HG03159 (cell line): ENCODE measurements around the gene ARMH4.

Source experiments
- ATAC-seq: cut with Tn5 transposase; IDR thresholded peaks from one replicate; pipeline ENCODE4 v1.9.1; 2021; ENCODE audit warnings: mild to moderate bottlenecking, moderate library complexity; ENCODE audit not compliant: unreplicated experiment

ARMH4 gene, protein sequence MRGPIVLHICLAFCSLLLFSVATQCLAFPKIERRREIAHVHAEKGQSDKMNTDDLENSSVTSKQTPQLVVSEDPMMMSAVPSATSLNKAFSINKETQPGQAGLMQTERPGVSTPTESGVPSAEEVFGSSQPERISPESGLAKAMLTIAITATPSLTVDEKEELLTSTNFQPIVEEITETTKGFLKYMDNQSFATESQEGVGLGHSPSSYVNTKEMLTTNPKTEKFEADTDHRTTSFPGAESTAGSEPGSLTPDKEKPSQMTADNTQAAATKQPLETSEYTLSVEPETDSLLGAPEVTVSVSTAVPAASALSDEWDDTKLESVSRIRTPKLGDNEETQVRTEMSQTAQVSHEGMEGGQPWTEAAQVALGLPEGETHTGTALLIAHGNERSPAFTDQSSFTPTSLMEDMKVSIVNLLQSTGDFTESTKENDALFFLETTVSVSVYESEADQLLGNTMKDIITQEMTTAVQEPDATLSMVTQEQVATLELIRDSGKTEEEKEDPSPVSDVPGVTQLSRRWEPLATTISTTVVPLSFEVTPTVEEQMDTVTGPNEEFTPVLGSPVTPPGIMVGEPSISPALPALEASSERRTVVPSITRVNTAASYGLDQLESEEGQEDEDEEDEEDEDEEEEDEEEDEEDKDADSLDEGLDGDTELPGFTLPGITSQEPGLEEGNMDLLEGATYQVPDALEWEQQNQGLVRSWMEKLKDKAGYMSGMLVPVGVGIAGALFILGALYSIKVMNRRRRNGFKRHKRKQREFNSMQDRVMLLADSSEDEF

DNA sequence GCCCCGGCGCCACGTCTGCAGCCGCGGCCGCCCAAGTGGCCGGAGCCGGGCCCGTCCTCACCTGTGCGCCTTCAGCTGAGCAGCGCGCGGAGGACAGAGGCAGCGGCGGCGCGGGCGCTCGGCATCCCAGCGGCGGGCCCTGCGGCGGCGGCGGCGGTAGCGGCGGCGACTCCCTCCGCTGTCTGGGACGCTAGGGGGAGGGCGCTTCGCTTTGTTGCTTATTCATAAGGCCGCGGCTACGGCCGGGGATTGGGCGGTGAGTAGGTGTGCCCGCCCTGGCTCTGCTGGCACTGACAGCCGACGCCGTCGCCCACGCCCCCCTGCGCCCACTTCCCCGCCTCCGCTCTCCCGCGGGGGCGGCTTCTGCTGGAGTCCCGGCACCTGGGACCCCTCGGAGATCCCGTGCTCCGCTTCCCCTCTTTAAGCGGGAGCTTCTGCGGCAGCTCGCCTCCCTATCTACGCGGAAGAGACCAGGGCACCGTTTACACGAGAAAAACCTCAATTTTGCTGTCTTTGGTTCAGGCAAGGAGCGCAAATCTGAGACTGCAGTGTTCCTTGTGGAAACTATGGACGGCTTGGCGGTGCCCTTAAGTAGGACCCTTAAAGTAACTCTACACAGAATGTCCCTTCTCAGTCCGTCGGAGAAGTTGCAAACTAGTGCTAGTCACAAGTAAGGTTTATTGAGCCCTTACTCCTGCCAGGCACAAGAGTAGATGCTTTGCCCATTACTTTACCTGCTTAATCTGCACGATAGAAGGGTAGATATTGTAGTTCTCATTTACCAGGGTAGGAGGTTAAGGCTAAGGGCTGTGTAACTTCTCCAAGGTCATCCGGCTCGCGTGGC lies at the start of gene ARMH4:
TSS of gene ARMH4 (minus strand) at position 200 of the 844 bp plus-strand sequence. CDS start 12,855 bp downstream, outside the sequence.
- peak; percentile 96 for ATAC-seq

DNA sequence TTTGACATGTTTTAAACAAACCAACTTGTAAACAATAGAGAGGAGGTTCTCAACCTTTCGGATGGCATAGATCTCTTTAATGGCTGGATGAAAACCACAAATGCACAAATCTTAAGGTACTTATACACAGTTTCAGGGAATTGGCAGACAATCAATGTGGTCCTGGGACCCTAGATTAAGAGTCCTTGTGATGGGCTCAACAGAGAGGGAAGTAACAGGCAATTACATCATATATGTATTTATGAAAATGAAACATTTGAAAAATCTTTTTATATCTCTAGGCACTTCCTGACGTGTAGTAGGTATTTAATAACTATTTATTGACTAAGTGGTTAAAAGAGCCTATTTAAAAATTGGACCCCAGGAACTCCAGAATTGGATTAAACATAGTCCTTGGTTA lies 48.8 kb upstream of the ARMH4 start:
- ATAC-seq: no peak

DNA sequence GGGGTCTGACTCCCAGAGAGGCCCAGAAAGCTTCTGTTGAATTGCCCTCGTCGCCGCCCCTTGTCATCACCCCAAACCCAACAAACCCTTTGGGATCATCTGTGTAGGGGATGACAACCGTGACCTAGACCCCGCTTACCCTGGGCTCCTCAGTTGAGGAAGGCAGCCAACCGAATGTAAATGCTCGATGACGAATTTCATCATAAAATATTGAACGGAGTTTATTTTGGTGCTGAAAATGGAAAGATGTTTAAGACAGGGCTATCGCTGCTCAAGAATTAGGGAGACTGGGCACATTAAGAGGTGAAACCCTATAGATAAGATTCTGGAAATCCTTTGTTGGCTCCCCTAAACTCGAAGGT lies 48.4 kb upstream of the ARMH4 start:
- ATAC-seq: peak; percentile 19

DNA sequence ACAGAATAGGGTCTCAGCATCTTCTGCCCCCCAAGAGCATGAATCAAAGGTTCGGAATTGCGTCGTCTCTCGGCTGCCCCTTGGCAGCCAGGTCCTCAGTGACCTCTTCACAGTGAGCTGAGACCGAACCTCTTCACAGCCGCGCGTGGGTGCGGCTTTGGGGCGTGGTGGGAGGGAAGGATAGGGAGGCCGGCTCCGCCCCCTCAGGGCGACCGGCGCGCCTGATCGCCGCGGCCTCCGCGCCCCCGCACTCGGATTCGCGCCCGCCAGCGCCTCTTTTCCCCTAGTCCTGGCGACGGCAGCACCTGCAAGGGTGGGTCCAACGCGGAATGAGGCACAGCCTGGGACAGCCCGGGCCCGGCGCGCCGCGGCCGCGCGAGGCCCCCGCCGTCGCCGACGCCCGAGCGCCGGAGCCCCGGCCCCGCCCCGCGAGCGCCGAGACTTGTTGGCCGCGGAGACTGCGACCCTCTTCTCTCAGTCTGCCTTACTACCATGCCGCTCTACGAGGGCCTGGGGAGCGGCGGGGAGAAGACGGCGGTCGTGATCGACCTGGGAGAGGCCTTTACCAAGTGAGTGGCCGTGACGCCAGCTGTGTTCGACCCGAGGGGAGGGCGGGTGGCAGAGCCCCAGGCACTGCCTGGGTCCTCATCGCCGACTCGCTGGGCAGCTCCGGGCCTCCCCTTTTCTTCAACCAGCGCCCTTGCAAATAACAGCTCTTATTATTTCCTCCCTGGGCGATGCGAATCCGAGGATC lies 47.9 kb upstream of the ARMH4 start, which contains the start of gene ACTR10:
TSS of gene ACTR10 (plus strand) at position 424 of the 754 bp plus-strand sequence. CDS start at position 493, 69 bp downstream.
- peak; percentile 93 for ATAC-seq

DNA sequence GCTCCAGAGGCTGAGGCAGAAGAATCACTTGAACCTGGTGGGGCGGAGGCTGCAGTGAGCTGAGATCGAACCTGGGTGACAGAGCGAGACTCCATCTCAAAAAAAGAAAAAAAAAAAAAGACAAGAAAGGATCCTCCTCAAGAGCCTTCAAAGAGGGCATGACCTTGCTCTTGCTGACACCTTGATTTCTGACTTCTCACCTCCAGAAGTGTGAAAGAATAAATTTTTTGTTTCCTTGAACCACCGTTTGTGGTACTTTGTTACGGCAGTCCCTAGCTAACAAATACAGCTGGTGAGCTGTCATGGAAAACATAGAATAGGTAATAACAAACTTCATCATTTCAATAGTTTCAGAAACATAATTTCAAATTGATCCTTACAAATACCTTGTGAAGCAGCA lies 46.1 kb upstream of the ARMH4 start:
- ATAC-seq: no peak

DNA sequence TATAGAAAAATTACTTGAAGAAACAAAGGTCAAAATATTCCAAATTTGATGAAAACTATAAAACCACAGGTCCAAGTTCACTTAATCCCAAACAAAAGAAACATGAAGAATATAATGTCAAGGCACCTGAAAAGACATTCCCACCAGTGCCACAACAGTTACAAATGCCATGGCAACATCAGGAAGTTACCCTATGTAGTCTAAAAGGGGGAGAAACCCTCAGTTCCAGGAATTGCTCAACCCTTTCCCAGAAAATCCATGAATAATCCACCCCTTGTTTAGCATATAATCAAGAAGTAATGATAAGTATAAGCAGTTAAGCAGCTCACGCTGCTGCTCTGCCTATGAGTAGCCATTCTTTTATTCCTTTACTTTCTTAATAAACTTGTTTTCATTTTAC lies 44.2 kb upstream of the ARMH4 start:
- ATAC-seq: no peak

DNA sequence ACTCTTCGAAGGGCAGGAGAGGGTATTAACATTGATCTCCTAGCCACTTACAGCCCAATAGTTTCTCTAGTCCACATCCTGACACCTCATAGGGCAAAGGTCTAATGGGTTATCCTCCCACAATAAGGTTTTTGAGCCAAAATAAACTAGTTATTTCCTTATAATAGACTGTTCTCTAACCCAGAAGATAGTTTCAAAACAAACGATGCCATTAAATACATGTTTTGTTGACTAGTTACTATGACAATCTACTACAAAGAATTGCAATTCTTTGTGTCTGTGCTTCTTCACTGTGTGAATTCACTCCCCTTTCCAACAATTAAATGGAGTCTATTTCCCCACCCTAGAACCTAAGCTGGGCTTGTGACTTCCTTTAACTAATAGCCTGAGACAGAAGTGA lies 41.5 kb upstream of the ARMH4 start:
- ATAC-seq: no peak

DNA sequence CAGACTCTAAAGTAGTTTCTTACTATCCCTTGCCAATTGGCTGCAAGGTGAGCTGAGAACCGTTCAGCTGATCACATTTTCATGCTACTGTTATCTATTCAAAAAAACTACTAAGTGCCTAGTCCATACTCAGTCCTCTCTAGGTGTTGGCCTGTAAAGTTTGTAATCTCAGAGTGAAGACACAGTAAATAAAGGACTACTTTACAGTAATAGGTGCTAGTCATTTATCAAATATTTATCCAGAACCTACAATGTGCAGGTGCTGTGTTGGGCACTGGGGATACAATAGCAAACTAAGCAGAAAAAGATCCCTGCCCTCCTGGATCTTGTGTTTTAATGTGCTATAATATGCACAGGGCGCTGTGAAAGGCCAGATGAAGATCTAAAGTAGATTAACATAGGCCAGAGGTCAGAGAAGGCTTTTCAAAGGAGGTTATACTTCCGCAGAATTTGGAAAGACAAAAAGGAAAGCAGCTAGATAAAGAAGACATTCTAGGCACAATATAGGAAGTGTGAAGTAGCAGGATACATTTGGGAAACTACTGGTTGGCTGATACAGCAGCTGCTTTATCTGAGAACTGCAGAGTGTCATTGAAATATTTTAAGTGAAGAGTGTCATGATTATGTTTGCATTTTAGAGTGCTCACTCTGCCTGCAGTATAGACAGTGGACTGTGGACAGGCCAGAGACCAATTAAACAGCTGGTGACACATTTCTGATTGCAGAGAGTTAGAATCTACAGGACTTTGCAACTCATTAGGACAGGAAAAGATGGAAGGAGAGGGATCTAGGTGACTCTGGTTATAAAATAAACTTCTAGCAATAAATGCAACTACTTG lies 40.0 kb upstream of the ARMH4 start:
- ATAC-seq: no peak

DNA sequence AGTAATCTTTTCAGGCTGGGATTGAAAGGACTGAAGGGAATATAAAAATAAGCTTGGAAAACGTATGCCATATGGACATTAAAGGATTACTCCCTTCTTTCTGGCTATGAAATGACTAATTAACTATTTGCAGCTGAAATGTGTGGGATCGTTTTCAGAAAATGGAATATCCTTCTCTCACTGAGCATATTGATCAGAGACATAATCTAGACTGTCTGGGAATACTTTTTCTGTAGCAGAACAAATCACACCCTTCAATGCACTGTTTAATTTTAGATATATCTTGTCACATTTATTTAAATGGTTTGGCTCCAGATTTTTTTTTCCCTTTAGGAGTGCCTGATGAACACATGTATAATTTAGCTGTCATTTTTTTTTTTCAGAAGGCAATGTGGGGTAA lies 37.2 kb upstream of the ARMH4 start:
- ATAC-seq: no peak

DNA sequence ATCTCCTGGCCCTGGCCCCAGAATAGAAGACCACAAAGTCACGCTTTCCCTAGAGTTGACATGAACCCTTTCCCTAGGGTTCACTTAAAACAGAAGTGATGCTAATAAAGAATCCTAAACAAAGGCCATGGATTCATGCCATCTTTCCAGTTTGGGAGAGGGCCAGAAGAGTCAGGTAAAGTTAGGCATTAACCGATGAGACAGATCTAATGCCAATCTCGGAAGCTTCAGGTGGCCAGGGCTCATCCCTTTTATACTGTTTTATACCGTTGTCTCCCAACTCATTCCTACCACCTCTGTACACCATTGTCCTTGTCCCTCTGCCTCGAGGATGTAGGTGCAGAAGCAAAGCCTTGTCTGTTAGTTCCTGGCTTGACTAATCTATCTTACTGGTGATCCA lies 25.1 kb upstream of the ARMH4 start:
- ATAC-seq: no peak

DNA sequence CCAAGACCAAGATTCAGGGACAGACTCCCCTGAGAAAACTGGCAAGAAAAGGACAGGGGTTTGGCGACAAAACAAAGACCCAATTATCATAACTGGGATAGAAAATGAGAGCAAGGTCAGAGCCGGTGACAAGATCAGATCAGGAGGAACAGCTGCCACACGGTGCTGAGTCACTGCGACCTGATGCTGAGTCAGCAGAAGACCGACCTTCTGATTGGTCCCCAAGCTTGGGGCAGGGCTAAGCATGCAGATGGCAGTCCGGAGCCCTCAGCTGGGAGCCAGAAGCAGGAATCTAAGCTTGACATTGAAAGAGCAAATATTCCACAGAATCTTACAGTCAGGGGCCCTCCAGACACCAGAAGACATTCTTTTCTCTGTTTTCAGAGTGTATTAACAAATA lies 19.1 kb upstream of the ARMH4 start:
- ATAC-seq: peak; percentile 79

DNA sequence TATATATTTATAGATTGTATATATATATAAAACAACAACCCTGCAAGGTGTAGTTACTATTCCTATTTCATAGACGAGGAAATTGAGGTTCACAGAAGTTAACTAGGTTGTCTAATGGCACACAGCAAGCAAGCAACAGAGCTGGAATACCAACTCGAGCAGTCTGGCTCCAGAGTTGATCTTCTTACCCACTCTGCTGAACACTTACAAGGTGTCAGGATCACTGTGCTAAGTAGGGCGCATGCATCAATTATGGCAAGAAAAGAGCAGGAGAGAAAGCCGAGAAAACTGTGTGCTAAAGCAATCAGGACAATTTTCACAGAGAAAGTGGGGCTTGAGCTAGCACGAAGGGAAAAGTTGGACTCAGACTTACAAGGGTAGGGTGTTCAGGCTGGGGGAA lies 15.9 kb upstream of the ARMH4 start:
- ATAC-seq: no peak

DNA sequence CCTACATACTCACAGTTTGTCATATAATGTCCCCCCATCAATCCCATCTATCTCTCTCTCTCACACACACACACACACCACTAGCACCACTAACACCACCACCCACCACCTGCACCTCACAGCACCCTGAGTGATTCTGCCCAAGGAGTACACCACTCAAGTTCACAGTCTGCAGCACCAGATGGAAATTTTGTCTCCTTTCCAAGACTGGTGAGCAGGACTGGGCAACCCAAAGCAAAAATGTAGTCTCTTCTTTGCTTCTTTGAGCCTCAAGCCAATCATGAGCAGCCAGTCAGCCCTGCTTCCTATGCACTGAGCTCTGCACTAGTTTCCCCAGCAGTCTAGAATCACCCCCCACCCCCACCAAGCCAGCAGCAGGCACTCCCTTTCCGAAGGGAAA lies 15.0 kb upstream of the ARMH4 start:
- no peak for ATAC-seq

DNA sequence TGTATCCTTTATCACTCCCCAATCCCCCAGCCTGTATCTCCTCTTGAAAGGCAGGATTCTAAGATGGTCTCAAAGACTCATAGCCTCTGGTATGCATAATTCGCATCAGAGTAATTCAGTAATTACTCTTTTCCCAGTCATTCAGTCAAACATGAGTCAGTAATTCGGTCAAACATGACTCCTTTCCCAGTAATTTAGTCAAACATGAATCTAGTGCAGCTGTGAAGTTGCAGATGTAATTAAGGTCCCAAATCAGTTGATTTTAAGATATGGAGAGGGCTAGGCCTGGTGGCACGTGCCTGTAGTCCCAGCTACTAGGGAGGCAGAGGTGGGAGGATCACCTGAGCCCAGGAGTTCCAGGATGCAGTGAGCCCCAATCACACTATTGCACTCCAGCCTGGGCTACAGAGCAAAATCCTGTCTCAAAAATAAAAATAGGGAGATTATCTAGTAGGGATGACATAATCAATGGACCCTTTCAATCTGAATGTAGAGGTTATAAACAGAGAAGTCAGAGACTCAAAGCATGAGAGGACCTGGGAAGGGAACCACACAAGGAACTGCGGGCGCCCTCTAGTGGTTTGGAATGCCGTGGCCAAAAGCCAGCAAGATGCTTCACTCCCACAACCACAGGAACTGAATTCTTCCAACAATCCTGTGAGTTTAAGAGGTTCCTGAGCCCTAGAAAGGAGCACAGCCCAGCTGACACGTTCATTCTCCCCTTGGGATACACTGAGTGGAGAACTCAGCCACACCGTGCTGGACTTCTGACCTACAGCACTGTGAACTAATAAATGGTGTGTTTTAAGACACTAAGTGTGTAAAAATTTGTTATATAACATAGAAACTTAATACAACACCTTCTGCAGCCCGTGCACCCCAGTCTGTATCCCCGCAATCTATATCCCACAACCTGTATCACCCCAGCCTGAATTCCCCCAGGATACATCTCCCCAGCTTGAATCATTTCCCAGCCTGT lies 14.3 kb upstream of the ARMH4 start:
- ATAC-seq: no peak

DNA sequence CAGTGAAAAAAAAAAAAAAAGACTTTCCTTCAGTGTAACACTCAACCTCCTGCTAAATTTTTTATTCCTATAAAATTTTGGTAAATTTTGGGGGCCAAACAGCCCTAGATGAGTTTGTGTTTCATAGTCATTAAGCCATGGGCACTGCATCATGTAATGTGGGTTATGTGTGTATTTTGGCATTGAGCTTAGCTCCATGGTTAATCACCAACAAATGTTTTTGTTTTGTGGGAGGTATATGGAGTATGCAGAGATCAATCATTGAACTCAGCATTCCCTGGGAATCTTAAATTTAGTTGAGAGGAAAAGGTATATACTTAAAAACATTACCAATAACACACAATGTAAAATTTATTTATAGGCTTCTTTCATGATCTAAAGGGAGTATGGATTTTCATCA lies 8.5 kb upstream of the ARMH4 start:
- ATAC-seq: no peak

DNA sequence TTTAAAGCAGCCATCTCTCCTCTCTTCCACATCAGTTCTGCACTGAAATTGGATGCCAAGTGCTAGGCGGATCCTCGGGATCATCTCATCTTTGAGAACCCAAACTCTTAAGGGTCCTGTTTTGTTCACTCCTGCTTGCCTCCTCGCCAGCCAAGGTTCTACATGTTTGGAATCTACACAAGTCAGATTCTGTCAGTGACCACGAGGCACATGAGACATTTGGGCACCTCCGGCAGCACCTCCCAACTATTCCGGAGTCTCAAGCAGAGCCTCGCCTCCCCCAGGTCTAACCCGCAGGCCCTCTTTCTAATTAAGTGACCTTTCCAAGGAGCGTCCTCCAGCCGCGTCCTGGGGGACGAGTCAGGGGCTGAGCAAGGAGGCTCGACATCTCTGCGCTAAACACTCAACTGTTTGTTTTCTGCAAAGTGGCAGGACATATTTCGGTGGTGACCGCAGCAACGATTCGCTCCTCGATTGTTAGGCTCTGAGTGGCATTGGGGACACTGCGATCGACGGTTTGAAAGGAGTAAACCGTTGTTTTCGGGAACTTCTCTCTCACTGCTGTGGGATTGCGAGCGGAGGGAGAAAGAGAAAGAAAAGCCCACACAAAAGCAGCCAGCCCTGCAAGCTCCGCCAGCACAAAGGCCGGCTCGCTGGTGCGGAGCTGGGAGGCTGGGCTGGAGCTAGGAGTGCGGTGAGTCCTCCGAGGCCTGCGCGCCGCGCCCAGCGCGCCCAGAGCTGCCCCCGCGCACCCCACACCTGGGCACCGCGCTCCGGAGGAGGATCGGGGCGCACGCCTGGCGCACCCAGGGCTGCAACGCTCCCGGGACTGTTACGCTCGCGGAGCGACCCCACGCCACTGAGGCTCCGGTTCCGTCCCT lies 640 bp downstream of the ARMH4 start:
- peak; percentile 37 for ATAC-seq

DNA sequence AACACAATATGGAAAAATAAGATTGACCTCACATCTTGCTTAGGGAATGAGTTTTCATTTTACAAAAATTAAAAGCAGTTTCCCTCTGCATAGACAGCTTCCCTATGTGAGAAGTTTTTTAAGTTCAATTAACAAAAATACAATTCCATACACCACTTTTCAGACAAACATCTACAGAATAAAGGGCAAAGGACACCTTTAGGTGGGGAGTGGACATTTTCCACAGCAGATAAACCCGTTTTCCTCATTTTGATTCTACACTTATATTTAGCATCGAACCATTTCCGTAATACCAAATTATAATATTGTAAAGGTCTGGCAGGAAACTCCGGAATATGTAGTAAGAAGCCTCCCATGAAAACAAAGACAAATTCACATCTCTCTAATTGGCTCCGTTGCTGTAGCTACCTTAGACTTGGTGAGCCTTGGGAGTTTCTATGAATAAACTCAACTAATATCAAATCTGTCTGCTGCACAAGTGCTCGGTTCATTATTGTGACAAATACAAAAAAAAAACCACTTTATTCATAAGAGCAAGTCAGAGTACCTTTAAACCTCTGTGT lies 1.7 kb downstream of the ARMH4 start:
- no peak for ATAC-seq
